Left forelimb (tissue), 1 donor: ENCODE measurements around the gene SLCO6A1.

Experiments
- DNase-seq: peaks from one replicate; pipeline ENCODE4 v3.0.0-alpha.2; 2018; ENCODE audit warnings: low spot score

SLCO6A1 gene

GRCh38 chr5:102451082-102451481 lies 47.7 kb downstream of the SLCO6A1 start:
- no peak for DNase-seq

- DNase-seq, result no peak
These were observed 48.3 kb downstream of the SLCO6A1 start for GRCh38 chr5:102450313-102450990.

- DNase-seq, result no peak
These were observed 65.3 kb downstream of the SLCO6A1 start for GRCh38 chr5:102433473-102433872.

GRCh38 chr5:102421647-102422046 lies 77.2 kb downstream of the SLCO6A1 start:
- no peak for DNase-seq

GRCh38 chr5:102418531-102418930 lies 80.3 kb downstream of the SLCO6A1 start:
- DNase-seq, result no peak

- DNase-seq, result no peak
These were observed 84.4 kb downstream of the SLCO6A1 start for GRCh38 chr5:102414448-102414847.

- no peak for DNase-seq
These were observed 110.6 kb downstream of the SLCO6A1 start for GRCh38 chr5:102388235-102388634.

- DNase-seq, result no peak
These were observed 113.4 kb downstream of the SLCO6A1 start for GRCh38 chr5:102385365-102385764.

GRCh38 chr5:102380174-102380573 lies 118.6 kb downstream of the SLCO6A1 start:
- DNase-seq, result no peak

- DNase-seq, result no peak
These were observed 122.9 kb downstream of the SLCO6A1 start for GRCh38 chr5:102375876-102376275.

- no peak for DNase-seq
These were observed 123.5 kb downstream of the SLCO6A1 start for GRCh38 chr5:102375272-102375671.

GRCh38 chr5:102368392-102368791 lies 130.4 kb downstream of the SLCO6A1 start:
- no peak for DNase-seq

- DNase-seq, result no peak
These were observed 157.0 kb downstream of the SLCO6A1 start for GRCh38 chr5:102341681-102342288.

GRCh38 chr5:102324714-102325113 lies 174.1 kb downstream of the SLCO6A1 start:
- DNase-seq, result no peak
